T-helper 22 cell (primary cell): ENCODE results near the gene FCHSD1.

Experiments
- DNase-seq: peaks from one replicate; pipeline ENCODE4 v3.0.0-alpha.2; 2020; ENCODE audit warnings: low read depth

Gene FCHSD1

GRCh38 chr5:141672841-141673813 lies 21.9 kb upstream of the FCHSD1 start:
- DNase-seq: no peak

GRCh38 chr5:141672071-141672840 lies 21.0 kb upstream of the FCHSD1 start:
- no peak for DNase-seq

GRCh38 chr5:141669520-141669919 lies 18.3 kb upstream of the FCHSD1 start:
- no peak for DNase-seq

GRCh38 chr5:141668601-141669265 lies 17.5 kb upstream of the FCHSD1 start:
- no peak for DNase-seq

GRCh38 chr5:141665995-141666940 lies 15.1 kb upstream of the FCHSD1 start:
- DNase-seq: no peak

- peak; percentile 13 for DNase-seq
Measured at GRCh38 chr5:141664733-141665461, 13.7 kb upstream of the FCHSD1 start.

GRCh38 chr5:141663506-141663905 lies 12.3 kb upstream of the FCHSD1 start:
- no peak for DNase-seq

- no peak for DNase-seq
Measured at GRCh38 chr5:141662028-141662427, 10.8 kb upstream of the FCHSD1 start.

- DNase-seq: no peak
Measured at GRCh38 chr5:141657937-141658545, 6.8 kb upstream of the FCHSD1 start.

- DNase-seq: no peak
Measured at GRCh38 chr5:141657404-141657803, 6.2 kb upstream of the FCHSD1 start.

- no peak for DNase-seq
Measured at GRCh38 chr5:141656396-141656795, 5.2 kb upstream of the FCHSD1 start.

- DNase-seq: no peak
Measured at GRCh38 chr5:141655020-141655419, 3.8 kb upstream of the FCHSD1 start.

GRCh38 chr5:141654298-141654697 lies 3.1 kb upstream of the FCHSD1 start:
- no peak for DNase-seq

GRCh38 chr5:141651728-141652105 lies 499 bp upstream of the FCHSD1 start:
- DNase-seq: no peak

GRCh38 chr5:141649972-141650371 lies 1.2 kb downstream of the FCHSD1 start:
- no peak for DNase-seq

GRCh38 chr5:141649056-141649688 lies 2.0 kb downstream of the FCHSD1 start:
- no peak for DNase-seq

- DNase-seq: no peak
Measured at GRCh38 chr5:141647851-141648250, 3.4 kb downstream of the FCHSD1 start.

GRCh38 chr5:141647242-141647641 lies 4.0 kb downstream of the FCHSD1 start:
- no peak for DNase-seq

- no peak for DNase-seq
Measured at GRCh38 chr5:141646026-141646425, 5.2 kb downstream of the FCHSD1 start.
